Right ventricle myocardium superior (tissue), 1 donor: ENCODE measurements around the gene RAPGEF3. TPM values are rescaled to one million over a fixed set of nuclear protein-coding genes. Genes with fewer than 3 reads are reported as not detected.

Experiments
- ATAC-seq: fragments of 200-7000 bp; cut with Tn5 transposase; one replicate; pipeline ENCODE4 v1.9.1; 2020; ENCODE audit warnings: mild to moderate bottlenecking; ENCODE audit not compliant: poor library complexity
- DNase-seq: peaks from one replicate; pipeline ENCODE4 v3.0.0-alpha.2; 2020
- intact Hi-C: fragments of 100-400 bp; cut with DNase I; formaldehyde crosslinking; loops from one replicate; pipeline ENCODE4 v1.11.2; 2022
- total RNA-seq: library from RNA; stranded (reverse); fragmentation: NEBNext Ultra II Directional; extraction: Animal tissue kit (Norgen Biotek cat#: 25700); gene quantifications from one replicate; pipeline ENCODE4 v1.2.1, GENCODE V29; 2021
- donor health status: DM: no; HTN: yes; CAD: no; lungs with severe emphysema.

The RAPGEF3 gene
- total RNA-seq, 1 donor from 2014 or later, result 30.6 TPM

GRCh38 chr12:47715393-47715876, 43.2 kb downstream of the RAPGEF3 start:
- peak; percentile 68 for ATAC-seq
- intact Hi-C loops, result loop anchor here (2.0 kb wide), 2 partner anchors 51 to 123 kb away; no protein-coding TSS in a partner anchor
- DNase-seq, result peak; percentile 75

DNA sequence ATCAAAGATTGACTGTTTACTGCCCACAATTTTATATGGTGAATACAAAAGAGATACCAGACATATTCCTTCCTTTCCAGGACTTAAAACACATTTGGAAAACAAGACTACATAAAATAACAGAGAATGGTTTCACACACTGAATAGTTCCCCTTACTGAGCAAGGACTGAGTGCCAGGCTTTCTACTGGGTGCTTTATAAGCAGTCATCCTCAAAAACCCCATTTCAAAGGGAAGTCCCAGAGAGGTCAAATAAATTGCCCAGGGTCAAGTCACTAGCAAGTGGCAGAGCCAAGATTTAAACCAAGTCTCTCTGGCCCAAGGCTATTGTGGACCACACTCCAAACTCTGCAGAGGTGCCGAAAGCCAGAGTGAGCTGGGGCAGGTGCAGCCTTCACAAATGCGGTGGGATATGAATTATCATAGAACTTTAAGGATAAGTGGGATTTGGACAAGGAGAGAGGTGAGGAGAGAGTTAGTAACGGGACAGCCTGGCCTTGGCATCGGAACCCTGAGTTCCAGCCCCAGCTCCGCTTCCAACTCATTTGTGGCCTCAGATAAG, 43.8 kb downstream of the RAPGEF3 start:
- ATAC-seq (no peak), DNase-seq (no peak)
- intact Hi-C loops, result loop anchor here (2.0 kb wide), 2 partner anchors 52 to 124 kb away; no protein-coding TSS in a partner anchor

GRCh38 chr12:47712171-47712570, 46.5 kb downstream of the RAPGEF3 start:
- intact Hi-C loops, result no loop called here
- DNase-seq (no peak), ATAC-seq (no peak)

DNA sequence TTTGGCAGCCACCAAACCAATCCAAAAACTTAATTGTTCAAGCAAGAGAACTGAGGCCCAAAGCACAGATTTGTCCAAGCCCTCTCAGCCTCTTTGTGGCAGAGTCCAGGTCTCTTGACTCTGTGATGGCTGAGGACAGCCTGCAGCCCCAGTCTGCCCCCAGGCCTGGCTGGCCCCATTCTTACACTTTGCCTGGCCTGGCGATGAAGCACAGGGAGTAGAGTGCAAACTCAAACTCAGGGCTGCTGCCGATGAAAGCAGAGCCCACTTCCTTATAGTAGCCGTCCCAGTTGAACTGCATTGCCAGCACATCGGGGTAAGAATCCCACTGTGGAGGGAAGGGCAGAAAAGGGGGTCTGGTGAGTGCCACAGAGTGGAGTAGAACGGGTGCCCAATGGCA, 47.2 kb downstream of the RAPGEF3 start:
- DNase-seq, result no peak
- intact Hi-C loops, result no loop called here

DNA sequence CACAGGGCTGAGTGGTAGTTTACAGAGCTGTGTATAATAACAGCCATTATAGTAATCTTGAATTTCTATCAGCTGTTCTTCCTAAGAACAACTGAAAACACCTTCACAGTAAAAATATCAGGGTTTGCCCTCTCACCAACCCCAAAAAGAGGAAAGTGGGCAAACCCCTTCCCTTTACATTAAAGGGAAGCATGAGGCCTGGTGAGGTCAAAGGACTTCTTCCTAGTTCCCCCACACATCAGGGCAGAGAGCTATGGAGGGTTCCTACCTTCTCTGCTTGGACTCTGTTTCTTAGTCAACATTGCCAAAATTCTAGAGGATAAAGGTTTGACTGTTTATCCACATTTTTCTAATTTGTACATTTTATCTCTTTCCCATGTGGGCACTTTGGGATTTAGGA, 48.4 kb downstream of the RAPGEF3 start:
- DNase-seq (no peak), ATAC-seq (no peak)
- intact Hi-C loops, result no loop called here

More for the DNA sequence above, 47.2 kb downstream of the RAPGEF3 start:
- ATAC-seq, result no peak

DNA sequence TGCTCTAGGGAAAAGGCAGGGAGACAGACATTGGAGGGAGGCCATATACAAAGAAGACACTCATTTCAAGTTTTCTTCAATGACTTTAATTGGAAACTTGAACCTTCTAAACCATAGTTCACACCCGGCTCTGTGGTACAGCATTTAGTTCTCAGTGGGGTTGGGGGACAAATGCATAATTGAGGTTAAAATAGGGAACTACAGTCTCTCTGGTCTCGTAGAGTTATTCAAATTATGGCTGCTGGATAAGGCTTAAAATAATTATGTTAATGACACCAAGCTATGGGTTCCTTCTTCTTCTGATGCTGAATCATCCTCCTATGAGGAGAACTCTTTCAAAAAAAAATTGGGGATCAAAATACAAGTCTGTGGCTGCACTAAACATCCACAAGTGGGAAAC, 49.0 kb downstream of the RAPGEF3 start:
- ATAC-seq (no peak), DNase-seq (no peak)
- intact Hi-C loops, result no loop called here

- ATAC-seq (no peak), DNase-seq (no peak)
- intact Hi-C loops, result no loop called here
Measured at GRCh38 chr12:47709237-47709636, 49.4 kb downstream of the RAPGEF3 start.

GRCh38 chr12:47707905-47708543, 50.7 kb downstream of the RAPGEF3 start:
- intact Hi-C loops, result no loop called here
- no peak for DNase-seq
- ATAC-seq, result no peak

GRCh38 chr12:47707355-47707754, 51.3 kb downstream of the RAPGEF3 start:
- no peak for ATAC-seq
- intact Hi-C loops, result no loop called here

GRCh38 chr12:47705566-47706425, 52.9 kb downstream of the RAPGEF3 start, which contains the start of gene RPAP3:
Gene RPAP3 (minus strand): TSS chr12:47706030. CDS start chr12:47702840, 3,190 bp downstream.
- DNase-seq (peak; percentile 99), ATAC-seq (peak; percentile 99)
- intact Hi-C loops, result no loop called here

More at GRCh38 chr12:47707355-47707754, 51.3 kb downstream of the RAPGEF3 start:
- no peak for DNase-seq

DNA sequence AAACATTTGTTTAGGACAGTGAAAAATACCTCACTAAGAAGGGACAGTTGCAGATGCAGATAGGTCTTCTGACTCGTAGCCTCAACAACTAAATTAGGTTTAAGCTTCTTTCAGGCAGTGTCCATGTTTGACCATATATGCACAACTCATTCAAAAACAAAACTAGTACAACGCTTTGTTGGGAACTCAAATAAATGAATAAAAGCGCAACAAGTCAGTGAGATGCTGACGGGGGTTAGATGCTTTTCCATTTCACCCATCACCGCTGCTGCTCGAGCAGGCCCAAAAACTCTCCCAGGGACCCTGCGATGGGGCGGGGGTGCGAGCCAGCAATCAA, 53.5 kb downstream of the RAPGEF3 start:
- DNase-seq (no peak), ATAC-seq (no peak)
- intact Hi-C loops, result no loop called here

DNA sequence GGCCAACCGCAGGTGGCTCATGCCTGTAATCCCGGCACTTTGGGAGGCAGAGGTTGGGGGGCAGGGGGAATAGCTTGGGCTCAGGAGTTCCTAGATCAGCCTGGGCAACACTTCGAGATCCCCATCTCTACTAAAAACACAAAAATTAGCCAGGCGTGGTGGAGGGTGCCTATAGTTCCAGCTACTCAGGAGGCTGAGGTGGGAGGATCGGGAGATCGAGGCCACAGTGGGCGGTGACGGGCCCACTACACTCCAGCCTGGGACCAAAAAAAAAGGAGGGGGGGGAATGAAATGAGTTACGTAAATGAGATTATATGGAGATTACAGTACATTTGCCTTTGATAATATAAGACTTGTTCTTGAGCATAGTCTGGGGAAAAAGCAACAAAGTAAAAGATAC, 54.0 kb downstream of the RAPGEF3 start:
- no peak for ATAC-seq
- intact Hi-C loops, result no loop called here
- DNase-seq, result no peak

DNA sequence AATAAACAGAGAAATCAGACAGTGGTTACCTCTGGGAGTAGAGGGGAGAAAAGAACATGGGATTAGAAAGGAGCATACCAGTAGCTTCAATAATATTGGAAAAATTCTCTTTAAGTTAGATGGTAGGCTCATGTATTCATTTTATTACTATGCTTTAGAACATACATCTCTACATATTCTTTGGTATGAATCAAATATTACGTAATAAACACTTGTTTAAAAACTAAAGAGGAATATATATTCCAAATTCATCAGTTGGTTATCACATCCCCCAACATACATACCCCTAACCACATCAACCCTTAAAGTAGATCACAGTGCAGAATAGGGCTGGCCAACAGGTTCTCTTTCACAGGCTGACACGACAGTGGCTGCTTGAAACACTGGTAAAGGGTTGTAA, 58.4 kb downstream of the RAPGEF3 start:
- no peak for DNase-seq
- intact Hi-C loops, result no loop called here
- no peak for ATAC-seq

GRCh38 chr12:47698631-47699030, 60.0 kb downstream of the RAPGEF3 start:
- intact Hi-C loops, result no loop called here
- DNase-seq (no peak), ATAC-seq (no peak)

GRCh38 chr12:47698055-47698454, 60.6 kb downstream of the RAPGEF3 start:
- DNase-seq (no peak), ATAC-seq (no peak)
- intact Hi-C loops, result no loop called here

DNA sequence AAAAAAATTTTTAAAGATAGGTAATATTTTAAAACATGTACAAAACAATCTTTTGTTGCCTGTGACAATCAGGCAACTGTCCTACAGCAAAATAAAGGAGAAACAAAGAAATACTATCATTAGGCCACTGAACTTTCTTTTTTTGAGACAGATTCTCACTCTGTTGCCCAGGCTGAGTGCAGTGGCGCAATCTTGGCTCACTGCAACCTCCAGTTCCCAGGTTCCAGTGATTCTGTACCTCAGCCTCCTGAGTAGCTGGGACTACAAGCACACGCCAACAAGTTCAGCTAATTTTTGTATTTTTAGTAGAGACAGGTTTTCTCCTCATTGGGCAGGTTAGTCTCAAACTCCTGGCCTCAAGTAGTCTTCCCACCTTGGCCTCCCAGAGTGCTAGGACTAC, 69.5 kb downstream of the RAPGEF3 start:
- DNase-seq (no peak), ATAC-seq (no peak)
- intact Hi-C loops, result loop anchor here (5.0 to 10.0 kb wide), 2 partner anchors 37 to 654 kb away; no protein-coding TSS in a partner anchor

- DNase-seq, result no peak
- no peak for ATAC-seq
- intact Hi-C loops, result loop anchor here (5.0 to 10.0 kb wide), 2 partner anchors 35 to 653 kb away; no protein-coding TSS in a partner anchor
Measured at GRCh38 chr12:47687636-47688035, 71.0 kb downstream of the RAPGEF3 start.

DNA sequence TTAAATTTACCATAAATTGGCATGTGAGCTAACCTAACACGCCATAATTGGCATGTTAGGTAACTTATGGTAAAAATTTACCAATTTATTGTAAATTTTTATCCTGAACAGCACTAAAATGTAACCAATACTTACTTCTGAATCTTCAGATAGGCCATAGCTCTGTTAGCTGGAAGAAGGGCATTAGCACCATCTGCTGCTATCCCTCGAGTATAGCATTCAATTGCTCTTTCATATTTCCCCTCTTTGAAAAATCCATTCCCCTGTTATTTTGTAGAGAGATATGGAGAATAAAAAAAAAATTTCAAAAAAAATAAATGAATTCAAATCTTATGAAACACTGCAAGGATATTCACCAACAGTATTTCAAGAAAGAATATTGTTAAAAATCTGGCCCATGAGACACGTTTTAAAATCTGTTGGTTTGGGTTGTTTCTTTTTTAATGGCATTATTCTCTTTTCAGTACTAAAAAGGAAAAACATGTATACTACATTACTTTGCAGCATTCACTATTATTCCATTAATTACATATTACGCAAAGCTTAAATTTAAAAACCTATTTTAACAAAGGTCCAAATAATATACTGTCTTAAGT, 71.9 kb downstream of the RAPGEF3 start:
- intact Hi-C loops, result loop anchor here (5.0 to 10.0 kb wide), 2 partner anchors 34 to 652 kb away; no protein-coding TSS in a partner anchor
- ATAC-seq, result peak; percentile 67
- DNase-seq, result no peak
